ENCODE results near the gene PSMG4.

DNA sequence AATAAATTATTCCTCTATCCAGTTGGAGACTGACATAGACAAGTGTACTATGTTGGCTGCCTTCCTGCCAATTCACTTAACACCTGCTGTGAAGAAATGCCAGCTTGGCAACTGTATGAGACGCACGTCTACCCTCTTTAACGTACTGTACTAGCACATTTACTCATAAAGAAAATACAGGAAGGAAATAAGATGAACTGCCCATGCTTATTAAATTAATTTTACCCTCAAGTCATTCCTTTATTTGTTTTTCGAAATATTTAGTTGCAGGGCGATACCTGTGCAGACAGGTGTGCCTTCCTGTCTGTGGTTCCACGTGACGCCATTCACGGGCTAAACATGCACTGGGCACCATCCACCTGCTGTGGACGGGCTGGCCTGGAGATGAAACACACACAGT lies 52.0 kb downstream of the PSMG4 start:
- TF ChIP-seq POLR2AphosphoS5 (IDR thresholded peaks at IDR 0.05; ENCODE audit: low read depth, low read length) (no peak), TAF1 (IDR thresholded peaks at IDR 0.05; ENCODE audit: borderline replicate concordance, insufficient read depth, low read length) (no peak), SIN3A (IDR thresholded peaks at IDR 0.05; ENCODE audit: borderline replicate concordance, insufficient read depth, low read length) (no peak)
- TF ChIP-seq, protein P1, sequence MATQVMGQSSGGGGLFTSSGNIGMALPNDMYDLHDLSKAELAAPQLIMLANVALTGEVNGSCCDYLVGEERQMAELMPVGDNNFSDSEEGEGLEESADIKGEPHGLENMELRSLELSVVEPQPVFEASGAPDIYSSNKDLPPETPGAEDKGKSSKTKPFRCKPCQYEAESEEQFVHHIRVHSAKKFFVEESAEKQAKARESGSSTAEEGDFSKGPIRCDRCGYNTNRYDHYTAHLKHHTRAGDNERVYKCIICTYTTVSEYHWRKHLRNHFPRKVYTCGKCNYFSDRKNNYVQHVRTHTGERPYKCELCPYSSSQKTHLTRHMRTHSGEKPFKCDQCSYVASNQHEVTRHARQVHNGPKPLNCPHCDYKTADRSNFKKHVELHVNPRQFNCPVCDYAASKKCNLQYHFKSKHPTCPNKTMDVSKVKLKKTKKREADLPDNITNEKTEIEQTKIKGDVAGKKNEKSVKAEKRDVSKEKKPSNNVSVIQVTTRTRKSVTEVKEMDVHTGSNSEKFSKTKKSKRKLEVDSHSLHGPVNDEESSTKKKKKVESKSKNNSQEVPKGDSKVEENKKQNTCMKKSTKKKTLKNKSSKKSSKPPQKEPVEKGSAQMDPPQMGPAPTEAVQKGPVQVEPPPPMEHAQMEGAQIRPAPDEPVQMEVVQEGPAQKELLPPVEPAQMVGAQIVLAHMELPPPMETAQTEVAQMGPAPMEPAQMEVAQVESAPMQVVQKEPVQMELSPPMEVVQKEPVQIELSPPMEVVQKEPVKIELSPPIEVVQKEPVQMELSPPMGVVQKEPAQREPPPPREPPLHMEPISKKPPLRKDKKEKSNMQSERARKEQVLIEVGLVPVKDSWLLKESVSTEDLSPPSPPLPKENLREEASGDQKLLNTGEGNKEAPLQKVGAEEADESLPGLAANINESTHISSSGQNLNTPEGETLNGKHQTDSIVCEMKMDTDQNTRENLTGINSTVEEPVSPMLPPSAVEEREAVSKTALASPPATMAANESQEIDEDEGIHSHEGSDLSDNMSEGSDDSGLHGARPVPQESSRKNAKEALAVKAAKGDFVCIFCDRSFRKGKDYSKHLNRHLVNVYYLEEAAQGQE (IDR thresholded peaks at IDR 0.05; ENCODE audit: insufficient read depth in 1 of 2, low read depth in 2 of 2, low read length in 2 of 2), result no peak

Measured in PFSK-1 (cell line).